Panc1 (cell line): ENCODE results near the gene RPS15A. TPM values are rescaled to one million over a fixed set of nuclear protein-coding genes. Genes with fewer than 3 reads are reported as not detected.

Experiments used
- ATAC-seq: fragments of 200-7000 bp; cut with Tn5 transposase; 2 replicates; pipeline ENCODE4 v1.9.1; 2020; ENCODE audit warnings: mild to moderate bottlenecking, moderate library complexity
- BruUV-seq: library from RNA; stranded (reverse); fragments of 400-500 nt; replicated peaks from 2 replicates; lab custom pipeline; 2021; lab: Mats Ljungman, UMichigan
- CTCF ChIA-PET: fragments of 300-600 bp; sonication (Branson Sonifier 250); formaldehyde crosslinking; loops from one replicate; lab custom pipeline; 2022; ENCODE audit warnings: antibody characterized with exemption; lab: Charles Lee
- POLR2A ChIA-PET: fragments of 300-600 bp; sonication (Branson Sonifier 250); formaldehyde crosslinking; loops from one replicate; lab custom pipeline; 2022; ENCODE audit warnings: antibody characterized with exemption; lab: Charles Lee
- DNase-seq: peaks from one replicate; pipeline ENCODE4 v3.0.0-alpha.2; 2010; ENCODE audit warnings: low read depth, low spot score
- H3K27ac ChIP-seq: 2 replicates; pipeline ENCODE4 v1.5.1; 2011; ENCODE audit warnings: mild to moderate bottlenecking, low read length, inconsistent platforms
- H3K27me3 ChIP-seq: fragments of 200-500 bp; sonication (Bioruptor generic); 2 replicates; pipeline ENCODE4 v1.6.0; 2014; ENCODE audit warnings: low read length, inconsistent platforms; ENCODE audit not compliant: control insufficient read depth, insufficient read depth
- H3K36me3 ChIP-seq: fragments of 200-500 bp; sonication (Bioruptor generic); 2 replicates; pipeline ENCODE4 v1.5.1; 2014; ENCODE audit warnings: inconsistent platforms, mild to moderate bottlenecking, low read length, moderate library complexity; ENCODE audit not compliant: control insufficient read depth, insufficient read depth
- H3K4me1 ChIP-seq: 2 replicates; pipeline ENCODE4 v1.5.1; 2011; ENCODE audit warnings: inconsistent platforms, mild to moderate bottlenecking, low read length, moderate library complexity; ENCODE audit not compliant: control insufficient read depth, insufficient read depth
- H3K4me3 ChIP-seq, 2 experiments: 2 replicates each; pipeline ENCODE4 v1.5.1; 2011 to 2012; ENCODE audit warnings: low read depth in 2 of 2, low read length in 2 of 2, mild to moderate bottlenecking in 2 of 2, inconsistent platforms in 1 of 2, moderate library complexity in 1 of 2
- H3K9me3 ChIP-seq: fragments of 200-500 bp; sonication (Bioruptor generic); 2 replicates; pipeline ENCODE4 v1.5.1; 2014; ENCODE audit warnings: low read depth, mild to moderate bottlenecking, inconsistent platforms, low read length, moderate library complexity; ENCODE audit not compliant: control insufficient read depth, insufficient read depth
- POLR2AphosphoS5 ChIP-seq: IDR thresholded peaks from 2 replicates; pipeline ENCODE4 v1.6.1; 2012; ENCODE audit warnings: mild to moderate bottlenecking, low read depth, low read length, moderate library complexity
- SIN3A ChIP-seq: IDR thresholded peaks from 2 replicates; pipeline ENCODE4 v1.6.1; 2012; ENCODE audit warnings: low read depth, mild to moderate bottlenecking, low read length, moderate library complexity, borderline replicate concordance; ENCODE audit not compliant: insufficient read depth
- TCF7L2 ChIP-seq: IDR thresholded peaks from 2 replicates; pipeline ENCODE4 v1.6.1; 2011; ENCODE audit warnings: mild to moderate bottlenecking, low read depth, low read length, inconsistent platforms
- in situ Hi-C: cut with HindIII; loops from 2 replicates; pipeline ENCODE4 v1.10.0; 2016; ENCODE audit warnings: low sequenced_read_pairs, low pct_unique_long_range_greater_than_20kb
- intact Hi-C: fragments of 100-400 bp; cut with micrococcal nuclease; formaldehyde crosslinking; loops from one replicate; pipeline ENCODE4 v1.10.0; 2022; ENCODE audit not compliant: unreplicated experiment
- total RNA-seq: library from RNA; stranded (reverse); gene quantifications from one replicate; pipeline ENCODE4 v1.2.1, GENCODE V29; 2021; ENCODE audit not compliant: unreplicated experiment
- TF ChIP-seq, protein P1 (sequence below): fragments of 450-650 bp; IDR thresholded peaks from 2 replicates; pipeline ENCODE4 v1.5.1; 2017; ENCODE audit warnings: mild to moderate bottlenecking
- TF ChIP-seq, protein P2 (sequence below), 2 experiments: IDR thresholded peaks; 2 replicates each; pipeline ENCODE4 v1.6.1; 2011 to 2012; ENCODE audit warnings: low read depth in 2 of 2, control low read depth in 1 of 2, low read length in 1 of 2, mild to moderate bottlenecking in 1 of 2, moderate library complexity in 1 of 2; ENCODE audit not compliant: insufficient read depth in 1 of 2

The RPS15A gene
- total RNA-seq, 1 experiment from 2014 or later = 1,366 TPM

GRCh38 chr16:18792836-18793433 lies 2.8 kb upstream of the RPS15A start:
- in situ Hi-C loops (no loop called here), intact Hi-C loops (no loop called here)
- Histone ChIP-seq H3K4me3 (no peak overlapping the region), H3K27ac (peak overlapping the region; percentile 98), H3K36me3 (peaks cover 67% of the 10 kb centered on the region), H3K9me3 (no peaks in the 10 kb centered on the region), H3K4me1 (peaks cover 35% of the 10 kb centered on the region), H3K27me3 (no peaks in the 10 kb centered on the region)
- POLR2A ChIA-PET = interaction anchor here (0.7 kb wide), 1 partner anchor 715 kb away, joined by 8 read pairs; no protein-coding TSS in a partner anchor
- no TSS peak for BruUV-seq
- DNase-seq (no peak), ATAC-seq (no peak)
- TF ChIP-seq, protein P1, sequence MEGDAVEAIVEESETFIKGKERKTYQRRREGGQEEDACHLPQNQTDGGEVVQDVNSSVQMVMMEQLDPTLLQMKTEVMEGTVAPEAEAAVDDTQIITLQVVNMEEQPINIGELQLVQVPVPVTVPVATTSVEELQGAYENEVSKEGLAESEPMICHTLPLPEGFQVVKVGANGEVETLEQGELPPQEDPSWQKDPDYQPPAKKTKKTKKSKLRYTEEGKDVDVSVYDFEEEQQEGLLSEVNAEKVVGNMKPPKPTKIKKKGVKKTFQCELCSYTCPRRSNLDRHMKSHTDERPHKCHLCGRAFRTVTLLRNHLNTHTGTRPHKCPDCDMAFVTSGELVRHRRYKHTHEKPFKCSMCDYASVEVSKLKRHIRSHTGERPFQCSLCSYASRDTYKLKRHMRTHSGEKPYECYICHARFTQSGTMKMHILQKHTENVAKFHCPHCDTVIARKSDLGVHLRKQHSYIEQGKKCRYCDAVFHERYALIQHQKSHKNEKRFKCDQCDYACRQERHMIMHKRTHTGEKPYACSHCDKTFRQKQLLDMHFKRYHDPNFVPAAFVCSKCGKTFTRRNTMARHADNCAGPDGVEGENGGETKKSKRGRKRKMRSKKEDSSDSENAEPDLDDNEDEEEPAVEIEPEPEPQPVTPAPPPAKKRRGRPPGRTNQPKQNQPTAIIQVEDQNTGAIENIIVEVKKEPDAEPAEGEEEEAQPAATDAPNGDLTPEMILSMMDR = no peak
- TF ChIP-seq POLR2AphosphoS5 = peak; percentile 38; the same call in 1 of the 2 replicates
- CTCF ChIA-PET = interaction anchor here (0.6 kb wide), 1 partner anchor 75 kb away, joined by 12 read pairs; no protein-coding TSS in a partner anchor

DNA sequence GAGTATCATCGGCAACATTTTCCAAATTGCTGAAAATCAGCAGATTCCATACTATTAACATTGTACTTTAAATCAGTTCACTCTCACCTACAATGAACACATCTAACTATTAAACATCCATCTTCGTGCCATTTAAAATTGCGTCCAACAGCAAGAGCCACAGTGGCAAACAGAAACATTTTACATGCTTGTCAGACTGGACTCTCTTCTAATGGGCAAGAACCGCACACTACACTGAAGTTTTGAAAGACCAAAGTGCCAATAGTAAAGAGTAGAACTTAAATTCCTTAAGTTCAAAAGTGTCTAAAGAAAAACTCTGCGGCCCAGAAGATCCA lies 652 bp downstream of the RPS15A start:
- Histone ChIP-seq H3K4me1 (peaks cover 46% of the 10 kb centered on the region), H3K27me3 (no peaks in the 10 kb centered on the region), H3K36me3 (peaks cover 57% of the 10 kb centered on the region), H3K4me3 (peak overlapping the region; percentile 75 to 96), H3K27ac (peak overlapping the region; percentile 98), H3K9me3 (no peaks in the 10 kb centered on the region)
- DNase-seq = no peak
- ChIA-PET CTCF (interaction anchor here (1.4 kb wide), 1 partner anchor 12 kb away, joined by 5 read pairs; the partner anchor contains the start of gene ARL6IP1), POLR2A (no interaction called here)
- in situ Hi-C loops = no loop called here
- BruUV-seq = no TSS peak
- intact Hi-C loops = no loop called here
- TF ChIP-seq TCF7L2 (no peak), SIN3A (no peak), POLR2AphosphoS5 (no peak)
- TF ChIP-seq, protein P1 = no peak
- TF ChIP-seq, protein P2, sequence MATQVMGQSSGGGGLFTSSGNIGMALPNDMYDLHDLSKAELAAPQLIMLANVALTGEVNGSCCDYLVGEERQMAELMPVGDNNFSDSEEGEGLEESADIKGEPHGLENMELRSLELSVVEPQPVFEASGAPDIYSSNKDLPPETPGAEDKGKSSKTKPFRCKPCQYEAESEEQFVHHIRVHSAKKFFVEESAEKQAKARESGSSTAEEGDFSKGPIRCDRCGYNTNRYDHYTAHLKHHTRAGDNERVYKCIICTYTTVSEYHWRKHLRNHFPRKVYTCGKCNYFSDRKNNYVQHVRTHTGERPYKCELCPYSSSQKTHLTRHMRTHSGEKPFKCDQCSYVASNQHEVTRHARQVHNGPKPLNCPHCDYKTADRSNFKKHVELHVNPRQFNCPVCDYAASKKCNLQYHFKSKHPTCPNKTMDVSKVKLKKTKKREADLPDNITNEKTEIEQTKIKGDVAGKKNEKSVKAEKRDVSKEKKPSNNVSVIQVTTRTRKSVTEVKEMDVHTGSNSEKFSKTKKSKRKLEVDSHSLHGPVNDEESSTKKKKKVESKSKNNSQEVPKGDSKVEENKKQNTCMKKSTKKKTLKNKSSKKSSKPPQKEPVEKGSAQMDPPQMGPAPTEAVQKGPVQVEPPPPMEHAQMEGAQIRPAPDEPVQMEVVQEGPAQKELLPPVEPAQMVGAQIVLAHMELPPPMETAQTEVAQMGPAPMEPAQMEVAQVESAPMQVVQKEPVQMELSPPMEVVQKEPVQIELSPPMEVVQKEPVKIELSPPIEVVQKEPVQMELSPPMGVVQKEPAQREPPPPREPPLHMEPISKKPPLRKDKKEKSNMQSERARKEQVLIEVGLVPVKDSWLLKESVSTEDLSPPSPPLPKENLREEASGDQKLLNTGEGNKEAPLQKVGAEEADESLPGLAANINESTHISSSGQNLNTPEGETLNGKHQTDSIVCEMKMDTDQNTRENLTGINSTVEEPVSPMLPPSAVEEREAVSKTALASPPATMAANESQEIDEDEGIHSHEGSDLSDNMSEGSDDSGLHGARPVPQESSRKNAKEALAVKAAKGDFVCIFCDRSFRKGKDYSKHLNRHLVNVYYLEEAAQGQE (IDR thresholded peaks at IDR 0.05; ENCODE audit: insufficient read depth in 1 of 2, low read depth in 2 of 2, low read length in 1 of 2) = no peak
- ATAC-seq = no peak
